K562 (cell line): ENCODE results near the gene KCNJ4. TPM values are rescaled to one million over a fixed set of nuclear protein-coding genes. Genes with fewer than 3 reads are reported as not detected.

Experiments
- ATAC-seq: fragments of 200-7000 bp; cut with Tn5 transposase; 3 replicates; pipeline ENCODE4 v1.9.1; 2020; ENCODE audit warnings: moderate library complexity
- BruUV-seq: library from RNA; stranded (reverse); fragments of 400-500 nt; replicated peaks from 2 replicates; lab custom pipeline; 2021; lab: Mats Ljungman, UMichigan
- CTCF ChIA-PET: fragments of 300-600 bp; formaldehyde crosslinking; extraction: SDS; loops from one replicate; lab custom pipeline; 2021; ENCODE audit warnings: low intra/inter-chr PET ratio; lab: Yijun Ruan, JAX
- POLR2A ChIA-PET: fragments of 300-600, 350-650 bp; sonication (Branson Sonifier 250); formaldehyde crosslinking; extraction: SDS; loops from one replicate; lab custom pipeline; 2021; ENCODE audit warnings: antibody characterized with exemption, inconsistent platforms; lab: Yijun Ruan, JAX
- DNase-seq, 4 experiments: peaks; one replicate each; pipeline versions ENCODE4 v3.0.0 to v3.0.0-alpha.2; 2011 to 2018; ENCODE audit warnings: low spot score in 3 of 4, mixed read lengths in 3 of 4; ENCODE audit errors: extremely low read depth in 1 of 4
- FAIRE-seq: peaks from 2 replicates; lab custom pipeline; 2011; peaks lifted over from hg19 to GRCh38; lab: Jason Lieb, UNC
- H2AFZ ChIP-seq: 2 replicates; pipeline ENCODE4 v1.6.0; 2011; ENCODE audit warnings: low read depth, low read length, control low read depth, inconsistent platforms
- H3K27ac ChIP-seq: fragments of 200-600 bp; 3 replicates; pipeline ENCODE4 v1.8.0; 2011; ENCODE audit warnings: low read depth, mild to moderate bottlenecking, control low read depth, inconsistent platforms, low read length, moderate library complexity, mixed read lengths; ENCODE audit errors: extremely low read depth
- H3K27me3 ChIP-seq, 2 experiments: fragments of 300-600 bp in 1 of 2; 2 replicates in 1 of 2; 3 replicates in 1 of 2; pipeline versions ENCODE4 v1.6.0 to v1.8.0; 2011; ENCODE audit warnings: inconsistent platforms in 2 of 2, low read length in 2 of 2, mild to moderate bottlenecking in 1 of 2, mixed read lengths in 1 of 2, moderate library complexity in 1 of 2; ENCODE audit not compliant: control insufficient read depth in 2 of 2, insufficient read depth in 2 of 2
- H3K36me3 ChIP-seq: fragments of 300-600 bp; 3 replicates; pipeline ENCODE4 v1.8.0; 2011; ENCODE audit warnings: mild to moderate bottlenecking, low read length, inconsistent platforms; ENCODE audit not compliant: control insufficient read depth, insufficient read depth
- H3K4me1 ChIP-seq, 2 experiments: fragments of 200-600 bp in 1 of 2; replicated peaks in 1 of 2; 2 replicates in 1 of 2; 3 replicates in 1 of 2; pipeline versions ENCODE4 v1.5.1 to v1.8.0; 2011; ENCODE audit warnings: inconsistent platforms in 2 of 2, low read length in 2 of 2, mild to moderate bottlenecking in 1 of 2, mixed read lengths in 1 of 2, moderate library complexity in 1 of 2; ENCODE audit not compliant: control insufficient read depth in 2 of 2, insufficient read depth in 2 of 2
- H3K4me2 ChIP-seq: 2 replicates; pipeline ENCODE4 v1.6.1; 2011; ENCODE audit warnings: low read length, control low read depth, inconsistent platforms, mixed read lengths; ENCODE audit not compliant: insufficient read depth
- H3K4me3 ChIP-seq: fragments of 200-600 bp; sonication (generic), shearing (Covaris generic); 2 replicates; pipeline ENCODE4 v1.5.1; 2016; ENCODE audit warnings: control low read depth, inconsistent platforms
- H3K79me2 ChIP-seq: fragments of 200-600 bp; 3 replicates; pipeline ENCODE4 v1.8.0; 2011; ENCODE audit warnings: low read length, inconsistent platforms; ENCODE audit not compliant: control insufficient read depth, insufficient read depth
- H3K9ac ChIP-seq, 2 experiments: 2 replicates each; pipeline versions ENCODE4 v1.6.0 to v1.6.1; 2011; ENCODE audit warnings: low read depth in 2 of 2, low read length in 2 of 2, control low read depth in 1 of 2, inconsistent platforms in 1 of 2, mild to moderate bottlenecking in 1 of 2, mixed read lengths in 1 of 2; ENCODE audit not compliant: insufficient read depth in 1 of 2
- H3K9me1 ChIP-seq: one replicate; pipeline ENCODE4 v1.6.0; 2011; ENCODE audit warnings: inconsistent platforms, mild to moderate bottlenecking, low read length, moderate library complexity; ENCODE audit not compliant: control insufficient read depth, insufficient read depth
- H3K9me3 ChIP-seq: replicated peaks from 2 replicates; pipeline ENCODE4 v1.5.1; 2011; ENCODE audit warnings: low read depth, low read length, inconsistent platforms; ENCODE audit not compliant: control insufficient read depth, insufficient read depth
- H4K20me1 ChIP-seq: replicated peaks from 2 replicates; pipeline ENCODE4 v1.6.1; 2011; ENCODE audit warnings: low read length, inconsistent platforms, mixed read lengths; ENCODE audit not compliant: control insufficient read depth, insufficient read depth
- FOXK2 ChIP-seq, 2 experiments: fragments of 450-650 bp; IDR thresholded peaks in 1 of 2; conservative IDR thresholded peaks in 1 of 2; 2 replicates each; pipeline ENCODE4 v1.6.1; 2016; ENCODE audit warnings: low read depth in 2 of 2, mild to moderate bottlenecking in 1 of 2
- TAL1 ChIP-seq: fragments of 450-650 bp; IDR thresholded peaks from 2 replicates; pipeline ENCODE4 v1.6.1; 2016; ENCODE audit warnings: mild to moderate bottlenecking
- TSC22D4 ChIP-seq: fragments of 450-650 bp; IDR thresholded peaks from 2 replicates; pipeline ENCODE4 v1.6.1; 2016; ENCODE audit warnings: missing genetic modification characterization, missing biosample characterization, control low read depth
- ZFP36 ChIP-seq: fragments of 150-350 bp; IDR thresholded peaks from 2 replicates; pipeline ENCODE4 v1.6.1; 2018; ENCODE audit warnings: low read length, low read depth; ENCODE audit not compliant: partially characterized antibody
- ZNF133 ChIP-seq: fragments of 250-450 bp; sonication (Bioruptor Pico); IDR thresholded peaks from 2 replicates; pipeline ENCODE4 v1.4.0; 2020; ENCODE audit warnings: mild to moderate bottlenecking
- ZNF436 ChIP-seq: fragments of 250-450, 450-650 bp; sonication (Bioruptor Pico); formaldehyde crosslinking; IDR thresholded peaks from 2 replicates; pipeline ENCODE4 v1.7.0; 2020; ENCODE audit warnings: mild to moderate bottlenecking
- ZSCAN32 ChIP-seq: fragments of 450-650 bp; formaldehyde crosslinking; IDR thresholded peaks from 2 replicates; pipeline ENCODE4 v1.4.0; 2020; ENCODE audit warnings: mild to moderate bottlenecking, moderate library complexity
- WGBS: fragments of 100-300 bp; shearing (Covaris generic); methylation state at CpG from one replicate; pipeline ENCODE4 v1.1.6; 2016; ENCODE audit warnings: low coverage, mixed read lengths; ENCODE audit not compliant: insufficient coverage; ENCODE audit errors: missing lambda C conversion rate; 5-methylcytosine and 5-hydroxymethylcytosine counted together
- in situ Hi-C: fragments of 300-500 bp; cut with MboI; formaldehyde crosslinking; loops from 4 replicates; pipeline ENCODE4 v1.15.0; 2018; ENCODE audit warnings: inconsistent platforms, mixed read lengths
- intact Hi-C: fragments of 100-400 bp; cut with micrococcal nuclease; formaldehyde crosslinking; loops from 2 replicates; pipeline ENCODE4 v1.14.2; 2022
- polyA plus RNA-seq, 8 experiments: library from polyadenylated mRNA; depleted of rRNA in 4 of 8; stranded (reverse) in 5 of 8; unstranded in 3 of 8; fragments of >200 nt; fragmentation: Nextera tagmentation in 2 of 8; fragmentation: Illumina TruSeq in 1 of 8; extraction: Ambion mirVana in 2 of 8; extraction: Trizol in 1 of 8; gene quantifications; 2 replicates each; pipeline versions ENCODE4 v1.2.1 to v1.2.3, GENCODE V29; 2011 to 2014; ENCODE audit warnings: inconsistent platforms in 1 of 8, missing spikeins in 1 of 8
- total RNA-seq, 7 experiments: library from RNA; depleted of rRNA in 6 of 7; stranded (reverse); fragments of >200 nt in 6 of 7; fragmentation: Illumina TruSeq in 2 of 7; extraction: Trizol in 2 of 7; gene quantifications; 2 replicates each; pipeline versions ENCODE4 v1.2.1 to v1.2.3, GENCODE V29; 2011 to 2021; ENCODE audit warnings: low replicate concordance in 1 of 7
- TF ChIP-seq, protein P1 (sequence below): fragments of 450-650 bp; formaldehyde crosslinking; IDR thresholded peaks from 2 replicates; pipeline ENCODE4 v1.4.0; 2020; ENCODE audit warnings: mild to moderate bottlenecking, mixed read lengths
- TF ChIP-seq, protein P2 (sequence below): sonication (generic); formaldehyde crosslinking; IDR thresholded peaks from 2 replicates; pipeline ENCODE4 v1.5.0; 2020; ENCODE audit warnings: missing genetic modification reagents
- TF ChIP-seq, protein P3 (sequence below): fragments of 450-650 bp; formaldehyde crosslinking; IDR thresholded peaks from 2 replicates; pipeline ENCODE4 v1.4.0; 2022; ENCODE audit warnings: missing genetic modification characterization
- TF ChIP-seq, protein P4 (sequence below): sonication (generic); IDR thresholded peaks from 2 replicates; pipeline ENCODE4 v1.6.1; 2016

The KCNJ4 gene
- total and polyA plus RNA-seq, 9 of the 15 experiments (the other 6 are each of a cell fraction or from before 2014, with no cell fraction given), result 0.07 to 0.55 (median 0.09) TPM; not detected in 4

DNA sequence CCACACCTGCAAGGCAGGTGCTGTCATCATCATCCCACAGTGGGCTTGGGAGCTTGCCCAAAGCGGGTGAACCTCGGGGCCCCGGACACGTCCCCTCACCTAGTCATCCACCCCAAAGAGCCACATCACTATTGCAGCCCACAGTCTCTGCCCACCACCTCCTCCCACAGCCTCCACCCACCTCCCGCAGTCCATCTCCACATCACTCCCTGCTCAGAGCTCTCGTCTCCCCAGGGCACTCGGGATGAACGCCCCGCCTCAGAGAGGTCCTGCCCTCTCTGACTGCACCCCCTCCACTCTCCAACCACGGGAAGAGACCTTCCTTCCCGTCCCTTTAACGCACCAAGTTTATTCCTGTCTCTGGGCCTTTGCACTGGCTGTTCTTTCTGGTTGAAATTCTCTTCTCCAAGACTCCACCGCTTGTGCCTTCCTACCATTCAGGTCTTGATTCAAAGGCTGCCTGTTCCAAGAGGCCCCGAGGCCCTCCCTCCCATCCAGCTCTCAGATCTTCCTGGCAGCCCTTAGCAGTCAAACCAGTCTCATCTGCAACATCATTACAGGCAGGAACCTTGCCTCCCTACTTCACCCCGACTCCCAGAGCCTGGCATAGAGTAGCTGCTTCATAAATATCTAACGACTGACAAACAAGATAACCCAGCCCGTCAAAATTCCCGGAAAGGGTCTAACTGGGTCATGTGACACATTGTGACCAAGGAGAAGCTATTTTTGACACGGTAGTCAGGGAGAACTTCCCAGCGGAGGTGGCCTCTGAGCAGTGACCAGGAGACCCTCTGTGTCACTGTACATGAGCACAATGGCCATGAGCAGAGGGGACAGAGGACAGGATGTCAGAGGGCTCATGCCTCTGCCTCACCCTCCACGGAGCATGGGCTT, 11.1 kb downstream of the KCNJ4 start (continued):
- TF ChIP-seq, protein P1, sequence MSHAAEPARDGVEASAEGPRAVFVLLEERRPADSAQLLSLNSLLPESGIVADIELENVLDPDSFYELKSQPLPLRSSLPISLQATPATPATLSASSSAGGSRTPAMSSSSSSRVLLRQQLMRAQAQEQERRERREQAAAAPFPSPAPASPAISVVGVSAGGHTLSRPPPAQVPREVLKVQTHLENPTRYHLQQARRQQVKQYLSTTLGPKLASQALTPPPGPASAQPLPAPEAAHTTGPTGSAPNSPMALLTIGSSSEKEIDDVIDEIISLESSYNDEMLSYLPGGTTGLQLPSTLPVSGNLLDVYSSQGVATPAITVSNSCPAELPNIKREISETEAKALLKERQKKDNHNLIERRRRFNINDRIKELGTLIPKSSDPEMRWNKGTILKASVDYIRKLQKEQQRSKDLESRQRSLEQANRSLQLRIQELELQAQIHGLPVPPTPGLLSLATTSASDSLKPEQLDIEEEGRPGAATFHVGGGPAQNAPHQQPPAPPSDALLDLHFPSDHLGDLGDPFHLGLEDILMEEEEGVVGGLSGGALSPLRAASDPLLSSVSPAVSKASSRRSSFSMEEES, result peak; percentile 95
- TF ChIP-seq, protein P2, sequence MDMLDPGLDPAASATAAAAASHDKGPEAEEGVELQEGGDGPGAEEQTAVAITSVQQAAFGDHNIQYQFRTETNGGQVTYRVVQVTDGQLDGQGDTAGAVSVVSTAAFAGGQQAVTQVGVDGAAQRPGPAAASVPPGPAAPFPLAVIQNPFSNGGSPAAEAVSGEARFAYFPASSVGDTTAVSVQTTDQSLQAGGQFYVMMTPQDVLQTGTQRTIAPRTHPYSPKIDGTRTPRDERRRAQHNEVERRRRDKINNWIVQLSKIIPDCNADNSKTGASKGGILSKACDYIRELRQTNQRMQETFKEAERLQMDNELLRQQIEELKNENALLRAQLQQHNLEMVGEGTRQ (CRISPR knock-in tag), result peak; percentile 71
- TF ChIP-seq ZFP36 (peak; percentile 98), ZNF436 (peak; percentile 77; the same call in 1 of the 2 replicates)

DNA sequence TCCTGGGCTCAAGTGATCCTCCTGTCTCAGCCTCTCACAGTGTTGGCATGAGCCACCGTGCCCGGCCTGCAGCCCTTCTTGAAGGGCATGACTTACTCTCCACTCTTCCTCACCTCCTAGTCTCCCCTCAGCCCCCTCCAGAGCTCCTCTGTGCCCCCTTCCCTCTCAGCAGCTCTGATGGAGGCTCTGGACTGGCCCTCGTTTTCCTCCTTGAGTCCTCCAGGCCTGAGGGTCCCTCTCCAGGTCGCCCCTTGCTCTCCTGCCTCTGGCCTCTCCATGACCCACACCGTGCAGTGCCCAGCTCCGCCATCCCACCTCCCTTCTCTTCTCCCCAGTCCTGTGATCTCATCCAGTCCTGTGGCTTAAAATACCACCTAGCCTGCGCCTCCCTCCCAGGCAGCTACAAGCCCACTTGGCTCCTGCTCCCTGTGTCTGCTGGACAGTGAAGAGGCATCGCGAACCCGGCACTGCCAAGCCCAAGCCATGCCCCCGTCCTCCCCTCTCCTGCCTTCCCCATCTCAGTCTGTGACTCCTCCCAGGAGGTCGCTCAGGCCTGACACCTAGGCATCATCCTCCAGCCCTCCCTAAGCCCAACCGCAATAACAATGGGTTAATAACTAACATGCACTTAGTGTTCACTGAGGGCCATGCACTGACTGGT, 11.9 kb downstream of the KCNJ4 start:
- intact Hi-C loops (no loop called here), in situ Hi-C loops (no loop called here)
- ChIA-PET POLR2A (interaction anchor here (0.6 to 0.8 kb wide), 2 partner anchors 7 to 10 kb away, joined by 3 read pairs; no protein-coding TSS in a partner anchor), CTCF (no interaction called here)
- FAIRE-seq (no peak), ATAC-seq (no peak; the same call in 2 of the 3 replicates), DNase-seq (no peak)
- peak overlapping the region in 1 of 2 experiments; percentile 43; a peak in 1 of 4 replicates for H3K9ac ChIP-seq
- 16% methylated on average over 4 of the region's 13 CpGs for WGBS
- H3K4me3 ChIP-seq, result no peak overlapping the region
- no peak overlapping the region for H2AFZ ChIP-seq
- H3K9me1 ChIP-seq, result no peaks in the 10 kb centered on the region
- no peaks in the 10 kb centered on the region for H3K79me2 ChIP-seq
- H3K4me1 ChIP-seq, result peaks cover 7 to 28% of the 10 kb centered on the region in 2 experiments; a peak in 3 of 5 replicates
- H3K27me3 ChIP-seq, result peaks cover 0 to 14% of the 10 kb centered on the region in 2 experiments; a peak in 3 of 5 replicates
- no TSS peak for BruUV-seq
- H3K9me3 ChIP-seq, result no peaks in the 10 kb centered on the region
- no peak overlapping the region for H3K27ac ChIP-seq
- no peaks in the 10 kb centered on the region for H3K36me3 ChIP-seq
- H3K4me2 ChIP-seq, result no peak overlapping the region
- 0 out of 2 replicates have a peak, but pooled peaks cover 4% of the 10 kb centered on the region for H4K20me1 ChIP-seq
- TF ChIP-seq FOXK2 (conservative IDR thresholded peaks at IDR 0.05 in 1 of 2, IDR thresholded peaks at IDR 0.05 in 1 of 2; ENCODE audit: low read depth in 2 of 2), result no peak
- no peak for TF ChIP-seq TAL1
- no peak for TF ChIP-seq ZNF133
- no peak for TF ChIP-seq TSC22D4 (tag)
- TF ChIP-seq, protein P3, sequence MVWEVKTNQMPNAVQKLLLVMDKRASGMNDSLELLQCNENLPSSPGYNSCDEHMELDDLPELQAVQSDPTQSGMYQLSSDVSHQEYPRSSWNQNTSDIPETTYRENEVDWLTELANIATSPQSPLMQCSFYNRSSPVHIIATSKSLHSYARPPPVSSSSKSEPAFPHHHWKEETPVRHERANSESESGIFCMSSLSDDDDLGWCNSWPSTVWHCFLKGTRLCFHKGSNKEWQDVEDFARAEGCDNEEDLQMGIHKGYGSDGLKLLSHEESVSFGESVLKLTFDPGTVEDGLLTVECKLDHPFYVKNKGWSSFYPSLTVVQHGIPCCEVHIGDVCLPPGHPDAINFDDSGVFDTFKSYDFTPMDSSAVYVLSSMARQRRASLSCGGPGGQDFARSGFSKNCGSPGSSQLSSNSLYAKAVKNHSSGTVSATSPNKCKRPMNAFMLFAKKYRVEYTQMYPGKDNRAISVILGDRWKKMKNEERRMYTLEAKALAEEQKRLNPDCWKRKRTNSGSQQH (CRISPR knock-in tag), result no peak
- TF ChIP-seq, protein P4, sequence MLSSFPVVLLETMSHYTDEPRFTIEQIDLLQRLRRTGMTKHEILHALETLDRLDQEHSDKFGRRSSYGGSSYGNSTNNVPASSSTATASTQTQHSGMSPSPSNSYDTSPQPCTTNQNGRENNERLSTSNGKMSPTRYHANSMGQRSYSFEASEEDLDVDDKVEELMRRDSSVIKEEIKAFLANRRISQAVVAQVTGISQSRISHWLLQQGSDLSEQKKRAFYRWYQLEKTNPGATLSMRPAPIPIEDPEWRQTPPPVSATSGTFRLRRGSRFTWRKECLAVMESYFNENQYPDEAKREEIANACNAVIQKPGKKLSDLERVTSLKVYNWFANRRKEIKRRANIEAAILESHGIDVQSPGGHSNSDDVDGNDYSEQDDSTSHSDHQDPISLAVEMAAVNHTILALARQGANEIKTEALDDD, result no peak
- no peak for TF ChIP-seq ZNF436
- no peak for TF ChIP-seq ZSCAN32
